ENCODE data around the gene CLIP1.
"Not testable (repeated sequence)": the region's sequence is repeated elsewhere in the genome, so short reads cannot be mapped to it uniquely, and the experiment has no call there.

CLIP1 gene

GRCh38 chr12:122429043-122429442 lies 6.6 kb upstream of the CLIP1 start:
- DNase-seq: not testable (repeated sequence)

- DNase-seq: no peak
These were observed 4.9 kb upstream of the CLIP1 start for GRCh38 chr12:122427403-122427802.

GRCh38 chr12:122423258-122424165 lies 1.0 kb upstream of the CLIP1 start:
- no peak for DNase-seq

- DNase-seq: peak; percentile 28
These were observed 325 bp upstream of the CLIP1 start for GRCh38 chr12:122422730-122423257.

- peak; percentile 21 for DNase-seq
These were observed 1.2 kb downstream of the CLIP1 start for GRCh38 chr12:122421187-122421820.

GRCh38 chr12:122420471-122421162 lies 1.9 kb downstream of the CLIP1 start:
- no peak for DNase-seq

- DNase-seq: not testable (repeated sequence)
These were observed 3.4 kb downstream of the CLIP1 start for GRCh38 chr12:122419094-122419493.

GRCh38 chr12:122415665-122416064 lies 6.8 kb downstream of the CLIP1 start:
- not testable (repeated sequence) for DNase-seq

- no peak for DNase-seq
These were observed 8.7 kb downstream of the CLIP1 start for GRCh38 chr12:122413516-122414404.

- DNase-seq: peak; percentile 28
These were observed 9.5 kb downstream of the CLIP1 start for GRCh38 chr12:122412851-122413433.

GRCh38 chr12:122411537-122411936 lies 10.9 kb downstream of the CLIP1 start:
- DNase-seq: no peak

GRCh38 chr12:122407208-122407607 lies 15.3 kb downstream of the CLIP1 start:
- DNase-seq: no peak

- DNase-seq: no peak
These were observed 15.7 kb downstream of the CLIP1 start for GRCh38 chr12:122406701-122407164.

- no peak for DNase-seq
These were observed 18.6 kb downstream of the CLIP1 start for GRCh38 chr12:122403831-122404230.

GRCh38 chr12:122403115-122403770 lies 19.2 kb downstream of the CLIP1 start:
- DNase-seq: no peak

- no peak for DNase-seq
These were observed 20.2 kb downstream of the CLIP1 start for GRCh38 chr12:122402264-122402663.

GRCh38 chr12:122399592-122400373 lies 22.7 kb downstream of the CLIP1 start:
- peak; percentile 74 for DNase-seq

- DNase-seq: no peak
These were observed 23.2 kb downstream of the CLIP1 start for GRCh38 chr12:122399254-122399591.

- not testable (repeated sequence) for DNase-seq
These were observed 24.5 kb downstream of the CLIP1 start for GRCh38 chr12:122397981-122398380.

- no peak for DNase-seq
These were observed 27.1 kb downstream of the CLIP1 start for GRCh38 chr12:122395319-122395718.

Measured in CD4-positive, alpha-beta T cell treated with Interleukin-12 subunit alpha and Interleukin-12 subunit beta, for 1 hour (primary cell).